Measurements from ENCODE around the gene SH3GL3.

Gene SH3GL3

DNA sequence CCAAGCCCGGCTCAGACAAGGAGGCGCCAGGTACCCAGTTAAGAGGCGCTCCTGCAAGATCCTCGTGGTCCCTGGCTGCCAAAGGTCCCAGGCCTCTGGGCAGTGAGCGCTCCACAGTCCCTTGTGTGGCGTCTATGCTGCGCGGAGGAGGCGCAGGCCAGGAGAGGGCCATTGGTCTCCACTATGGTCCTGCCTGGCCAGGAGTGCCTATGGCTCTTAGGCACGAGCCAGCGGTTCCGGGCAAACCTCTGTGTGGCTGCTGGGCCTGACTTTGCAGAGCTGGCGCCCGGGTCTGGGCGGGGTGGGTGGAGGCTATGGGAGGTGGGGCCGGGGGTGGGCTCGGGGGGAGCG is 206.1 kb downstream of the SH3GL3 start:
- intact Hi-C loops (cut with DNase I), result no loop called here
- peak in 1 of 42 donors; percentile 12 for DNase-seq

DNA sequence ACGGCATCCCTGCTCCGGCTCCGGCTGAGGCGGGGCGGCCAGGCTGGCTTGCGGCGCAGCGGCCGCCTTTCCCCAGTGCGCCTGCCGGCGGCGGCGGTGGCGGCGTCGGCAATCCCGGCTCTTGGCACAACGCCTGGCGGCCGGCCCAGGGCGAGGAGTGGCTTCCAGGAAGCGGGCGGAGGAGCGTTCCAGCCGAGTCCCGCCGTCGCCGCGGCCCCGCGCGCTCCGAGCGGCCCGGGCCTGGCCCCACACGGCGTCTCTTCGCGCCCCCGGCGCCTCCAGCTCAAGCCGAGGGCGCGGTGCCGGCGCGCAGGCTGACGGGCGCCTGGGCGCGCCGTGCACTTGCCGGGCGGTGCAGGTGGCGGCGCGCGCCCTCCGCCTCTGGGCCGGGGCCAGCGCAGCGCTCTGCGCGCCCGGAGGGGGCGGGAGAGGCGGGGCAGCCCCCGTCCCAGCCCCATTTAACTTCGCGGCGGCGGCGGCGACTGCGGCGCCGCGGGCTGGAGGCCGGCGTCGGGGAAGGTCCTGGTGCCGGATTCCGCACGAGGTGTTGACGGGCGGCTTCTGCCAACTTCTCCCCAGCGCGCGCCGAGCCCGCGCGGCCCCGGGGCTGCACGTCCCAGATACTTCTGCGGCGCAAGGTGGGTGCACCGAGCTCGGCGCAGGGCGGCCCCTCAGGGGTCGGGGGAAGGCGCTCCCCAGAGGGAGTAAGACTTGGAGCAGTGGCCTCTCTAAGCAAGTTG is 206.7 kb downstream of the SH3GL3 start, which contains the start of gene ADAMTSL3:
TSS of gene ADAMTSL3 (plus strand) at position 485 of the 740 bp plus-strand sequence. CDS start 1,639 bp downstream, outside the sequence.
- intact Hi-C loops (cut with DNase I), result no loop called here

DNA sequence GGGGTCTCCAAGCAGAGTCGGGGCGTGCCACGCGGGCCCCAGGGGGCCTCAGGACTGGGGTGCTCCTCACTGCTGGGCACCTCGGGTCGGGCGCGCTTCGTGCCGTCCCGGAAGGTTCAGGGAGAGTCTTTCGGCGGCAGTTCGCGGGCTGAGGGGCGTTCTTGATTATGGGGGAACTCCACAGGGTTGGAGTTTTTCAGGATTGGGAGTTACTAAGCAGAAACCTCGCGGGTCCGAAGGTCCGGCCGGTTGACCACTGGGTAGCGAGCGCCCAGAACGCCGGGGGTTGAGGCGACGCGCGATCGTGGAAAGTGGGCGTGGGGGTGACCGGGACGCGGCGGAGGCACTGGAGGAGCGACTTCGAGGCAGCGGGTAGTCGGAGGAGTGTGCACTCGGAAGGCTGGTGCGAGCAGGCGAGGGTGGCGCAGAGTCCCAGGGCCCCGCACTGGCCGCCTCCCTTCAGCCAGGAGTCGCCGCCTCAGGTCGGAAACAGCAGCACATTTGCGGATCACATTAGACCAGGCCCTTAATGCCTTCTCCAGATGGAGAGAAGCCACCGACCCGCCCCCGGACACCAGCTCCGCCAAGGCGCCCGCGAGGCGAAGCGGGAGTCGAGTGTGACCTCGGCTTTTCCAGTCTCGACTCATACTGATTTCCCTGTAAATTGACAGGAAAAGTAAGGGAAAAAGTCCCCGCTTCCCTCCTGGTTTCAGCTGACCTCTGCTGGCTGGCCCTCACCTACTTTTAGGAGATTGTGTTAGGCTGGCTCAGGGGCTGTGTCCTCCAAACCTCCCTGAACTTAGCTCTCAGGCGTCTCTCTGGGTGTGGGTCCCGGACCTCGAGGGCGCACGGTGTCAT is 207.5 kb downstream of the SH3GL3 start:
- intact Hi-C loops (cut with DNase I), result no loop called here
- peak in 5 of 42 donors; percentile 5 to 23 (median 15) for DNase-seq

More for the DNA sequence above, 206.7 kb downstream of the SH3GL3 start, which contains the start of gene ADAMTSL3:
- DNase-seq, result peak in 39 of 42 donors; percentile 32 to 88 (median 67)

DNA sequence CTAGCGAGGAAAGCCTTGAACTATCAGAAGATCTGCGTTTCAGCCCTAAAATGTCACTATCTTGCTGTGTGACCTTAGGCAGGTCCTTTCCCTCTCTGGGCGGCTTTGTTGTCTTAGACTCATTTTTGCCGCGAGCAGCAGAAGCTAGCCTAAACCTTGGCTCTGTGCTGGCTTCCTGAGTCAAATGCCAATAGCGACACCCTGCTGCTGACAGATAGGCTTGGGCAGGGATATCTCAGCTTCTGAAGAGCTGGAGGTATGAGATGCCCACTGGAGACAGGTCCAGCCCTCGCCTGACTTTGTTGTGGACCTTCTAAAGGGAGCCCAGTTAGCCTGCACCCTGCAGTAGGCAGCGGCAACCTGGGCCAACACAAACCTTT is 208.1 kb downstream of the SH3GL3 start:
- intact Hi-C loops (cut with DNase I), result no loop called here
- no peak for DNase-seq

DNA sequence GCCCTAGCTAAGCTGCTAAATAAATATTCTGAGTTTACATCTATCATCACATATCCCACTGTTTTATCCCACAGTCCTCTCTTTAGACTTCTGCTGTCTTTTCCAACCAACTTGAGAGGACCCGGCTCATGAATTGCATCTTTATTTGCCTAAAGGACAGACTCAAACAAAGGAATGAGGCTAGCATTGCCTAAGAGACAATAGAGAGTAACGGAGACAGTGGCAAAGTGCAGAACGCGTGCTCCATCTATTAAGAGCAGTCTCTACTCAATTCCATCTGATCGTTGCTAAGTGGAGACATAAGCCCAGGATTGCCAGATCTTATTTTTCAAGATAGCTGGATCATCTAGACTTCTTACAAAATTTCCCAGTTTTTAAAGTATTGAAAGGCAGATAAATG is 209.1 kb downstream of the SH3GL3 start:
- intact Hi-C loops (cut with DNase I), result no loop called here
- no peak for DNase-seq

DNA sequence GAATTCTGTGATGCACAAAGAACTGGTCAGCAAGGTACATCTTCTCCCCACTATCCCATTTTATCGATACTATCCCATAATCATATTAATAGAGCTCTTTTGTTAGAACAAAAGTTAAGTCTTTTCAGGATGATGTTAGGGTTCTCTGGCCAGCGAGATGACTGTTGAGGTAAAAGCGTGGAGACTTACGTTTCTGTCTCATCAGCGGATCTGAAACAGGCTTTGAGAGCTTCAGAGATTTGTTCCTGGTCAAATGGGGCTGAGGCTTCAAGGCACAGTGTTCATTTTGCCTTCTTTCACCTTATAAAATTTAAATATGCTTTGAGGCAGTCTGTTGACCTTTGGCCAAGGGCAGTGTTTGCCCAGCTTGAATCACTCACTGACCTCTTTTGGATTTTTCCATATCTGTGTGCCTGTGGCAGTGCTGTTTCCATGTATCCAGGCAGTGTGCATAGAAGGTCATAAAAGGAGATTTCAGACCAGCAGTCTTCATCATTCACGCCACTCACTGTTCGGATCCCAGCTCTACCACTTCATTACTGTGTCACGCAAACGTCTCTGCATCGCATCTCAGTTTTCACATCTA is 209.9 kb downstream of the SH3GL3 start:
- no peak for DNase-seq
- intact Hi-C loops (cut with DNase I), result no loop called here

DNA sequence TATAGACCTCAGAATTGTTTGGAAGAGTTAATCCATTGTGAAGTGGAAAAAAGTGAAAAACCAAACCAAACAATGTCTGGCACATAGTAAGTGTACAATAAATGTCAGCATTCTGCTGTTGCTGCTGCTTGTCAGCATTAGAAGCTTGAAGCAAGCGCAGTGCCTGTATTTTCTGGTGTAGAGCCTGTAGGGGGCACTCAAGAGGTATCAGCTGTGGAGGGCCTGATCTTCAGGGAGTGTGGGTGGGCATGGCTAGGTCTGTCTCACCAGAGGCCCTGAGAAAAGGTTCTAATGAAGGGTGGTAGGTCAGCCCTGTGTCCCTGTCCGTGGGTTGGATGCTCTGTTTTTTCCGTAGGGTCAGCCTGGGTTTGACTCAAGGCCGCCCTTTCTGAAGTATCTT is 210.4 kb downstream of the SH3GL3 start:
- intact Hi-C loops (cut with DNase I), result no loop called here
- no peak for DNase-seq

DNA sequence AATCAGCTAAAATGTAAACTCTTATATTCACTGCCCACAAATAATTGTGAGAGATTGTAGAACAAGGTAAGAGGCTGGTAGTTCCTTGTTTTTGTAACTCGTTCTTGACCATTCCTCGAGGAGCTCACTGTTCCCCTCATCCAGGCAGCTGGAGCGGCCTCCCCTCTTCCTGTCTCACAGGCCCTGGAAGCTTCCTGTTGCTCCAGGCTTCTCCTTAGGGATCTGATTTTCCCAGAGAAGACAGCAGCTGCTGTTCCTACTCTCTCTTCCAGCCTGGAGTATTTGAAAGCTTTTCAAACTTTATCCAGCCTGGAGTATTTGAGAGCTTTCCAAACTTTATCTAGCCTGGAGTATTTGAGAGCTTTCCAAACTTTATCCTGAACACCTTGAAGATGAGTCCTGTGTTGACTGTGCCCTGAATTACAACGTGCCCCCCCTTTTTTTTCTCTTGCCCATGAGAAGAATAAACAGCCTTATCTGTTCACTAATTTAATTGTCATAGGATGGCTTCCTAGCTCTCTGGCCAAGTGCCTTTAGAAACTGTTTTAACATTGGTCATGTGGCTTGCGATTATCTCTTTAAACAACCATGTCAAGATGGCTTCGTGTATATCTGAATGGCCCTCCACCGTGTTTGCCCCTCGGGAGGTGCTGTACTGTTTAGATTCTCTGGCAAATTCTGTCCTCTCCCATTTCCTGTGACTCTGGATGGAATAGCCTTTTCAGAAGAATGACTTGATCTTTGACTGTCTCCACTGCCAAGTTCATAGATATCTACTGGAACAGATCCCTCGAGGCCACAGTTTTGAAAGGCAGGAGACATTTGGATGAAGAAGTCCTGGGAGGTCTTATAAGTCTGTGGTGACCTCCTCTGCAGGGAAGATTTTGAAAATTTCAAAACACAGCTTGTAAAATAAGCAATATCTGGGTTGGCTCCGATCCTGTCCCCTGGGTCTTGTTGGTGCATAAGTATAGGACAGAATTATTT is 211.6 kb downstream of the SH3GL3 start:
- intact Hi-C loops (cut with DNase I), result no loop called here
- DNase-seq, result no peak

DNA sequence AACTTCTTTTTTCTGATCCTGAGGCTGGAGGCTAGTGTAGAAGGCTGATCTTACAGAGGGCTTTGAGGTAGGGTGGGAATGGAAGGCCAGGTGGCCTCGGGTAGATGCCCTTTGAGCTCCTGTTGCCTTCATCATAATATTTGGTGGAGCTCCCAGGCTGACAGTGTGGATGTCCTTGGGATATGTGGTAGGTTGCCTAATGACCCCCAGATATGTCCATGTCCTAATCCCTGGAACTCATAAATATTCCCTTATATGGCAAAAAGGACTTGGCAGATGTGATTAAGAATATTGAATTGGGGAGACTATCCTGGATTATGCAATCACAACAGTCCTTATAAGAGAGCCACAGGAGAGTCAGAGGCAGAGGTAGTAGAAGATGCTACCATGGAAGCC is 212.3 kb downstream of the SH3GL3 start:
- DNase-seq, result no peak
- intact Hi-C loops (cut with DNase I), result no loop called here

DNA sequence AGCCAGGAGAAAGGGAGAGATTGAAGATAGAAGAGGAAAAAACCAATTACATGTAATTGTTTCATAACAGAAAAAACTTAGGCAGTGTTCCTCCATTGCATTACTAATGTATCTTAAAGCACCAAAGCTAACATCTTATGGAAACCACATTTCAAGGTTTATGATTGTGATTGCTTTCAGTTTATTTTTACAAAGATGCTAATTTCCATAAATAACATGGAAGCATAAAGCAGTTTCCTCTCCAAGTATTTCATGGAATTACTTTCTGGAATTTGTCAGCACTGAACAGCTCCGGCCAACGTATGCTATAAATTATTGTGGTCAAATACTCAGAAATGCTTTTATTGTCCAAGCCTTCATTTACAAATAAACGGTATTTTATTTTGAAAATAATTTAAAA is 218.3 kb downstream of the SH3GL3 start:
- intact Hi-C loops (cut with DNase I), result no loop called here
- DNase-seq, result no peak
